ENCODE results near the gene BDKRB2.

Gene BDKRB2

GRCh38 chr14:96281486-96281885 is 76.8 kb downstream of the BDKRB2 start:
- Histone ChIP-seq H3K4me3 (no peak overlapping the region), H3K27ac (no peak overlapping the region)

GRCh38 chr14:96284008-96284407 is 79.4 kb downstream of the BDKRB2 start:
- H3K4me3 ChIP-seq, result no peak overlapping the region
- H3K27ac ChIP-seq, result no peak overlapping the region

GRCh38 chr14:96284430-96284829 is 79.8 kb downstream of the BDKRB2 start:
- Histone ChIP-seq H3K27ac (no peak overlapping the region), H3K4me3 (no peak overlapping the region)

GRCh38 chr14:96285667-96286066 is 81.0 kb downstream of the BDKRB2 start:
- Histone ChIP-seq H3K27ac (no peak overlapping the region), H3K4me3 (no peak overlapping the region)

- H3K27ac ChIP-seq, result no peak overlapping the region
- no peak overlapping the region for H3K4me3 ChIP-seq
Measured at GRCh38 chr14:96286251-96286650, 81.6 kb downstream of the BDKRB2 start.

- no peak overlapping the region for H3K4me3 ChIP-seq
- no peak overlapping the region for H3K27ac ChIP-seq
Measured at GRCh38 chr14:96287856-96288255, 83.2 kb downstream of the BDKRB2 start.

Data from skin epidermis (tissue), 12 donors.